ENCODE results near the gene BOD1L1.

GRCh38 chr4:13539047-13539618, 88.4 kb downstream of the BOD1L1 start:
- TF ChIP-seq TAF1 (IDR thresholded peaks at IDR 0.05; ENCODE audit: low read depth) = no peak
- no peak for TF ChIP-seq FOXM1 (IDR thresholded peaks at IDR 0.05; ENCODE audit: borderline replicate concordance, low read depth)
- no peak for TF ChIP-seq EP300 (IDR thresholded peaks at IDR 0.05; ENCODE audit: borderline replicate concordance)
- no peak for TF ChIP-seq MAX (IDR thresholded peaks at IDR 0.05)
- TF ChIP-seq CEBPB (IDR thresholded peaks at IDR 0.05) = no peak
- no peak for TF ChIP-seq REST (IDR thresholded peaks at IDR 0.05; ENCODE audit: low read depth)
- no peak for TF ChIP-seq CREB1 (IDR thresholded peaks at IDR 0.05; ENCODE audit: low read depth)
- TF ChIP-seq YY1 (IDR thresholded peaks at IDR 0.05; ENCODE audit: low read depth) = no peak
- no peak for TF ChIP-seq TCF12 (IDR thresholded peaks at IDR 0.05; ENCODE audit: low read depth)
- no peak for TF ChIP-seq RAD21 (IDR thresholded peaks at IDR 0.05; ENCODE audit: low read depth)
- no peak for TF ChIP-seq USF1 (IDR thresholded peaks at IDR 0.05)
- no peak for TF ChIP-seq TEAD4 (IDR thresholded peaks at IDR 0.05)
- no peak for TF ChIP-seq ZBTB7A (IDR thresholded peaks at IDR 0.05; ENCODE audit: low read depth)
